GM04503 (cell line): ENCODE data around the gene IL5RA.
A peak's percentile ranks its signal among the peaks of the same experiment; 100 is the strongest.

Experiments used
- DNase-seq: peaks from one replicate; pipeline ENCODE4 v3.0.0-alpha.2; 2012; ENCODE audit warnings: low read depth

The IL5RA gene

GRCh38 chr3:3110299-3110630 is at the start of gene IL5RA:
TSS of gene IL5RA (minus strand) at chr3:3110374. CDS start at chr3:3104984, 5,390 bp downstream.
- no peak for DNase-seq

GRCh38 chr3:3157484-3157883 is 47.3 kb upstream of the IL5RA start:
- no peak for DNase-seq

GRCh38 chr3:3154879-3155610 is 44.9 kb upstream of the IL5RA start:
- DNase-seq: no peak

GRCh38 chr3:3151513-3151912 is 41.3 kb upstream of the IL5RA start:
- no peak for DNase-seq

GRCh38 chr3:3149560-3149959 is 39.4 kb upstream of the IL5RA start:
- DNase-seq: no peak

- DNase-seq: peak; percentile 11
Measured at GRCh38 chr3:3145831-3146230, 35.7 kb upstream of the IL5RA start.

- DNase-seq: no peak
Measured at GRCh38 chr3:3141939-3142338, 31.8 kb upstream of the IL5RA start.

- no peak for DNase-seq
Measured at GRCh38 chr3:3137526-3137925, 27.4 kb upstream of the IL5RA start.

- peak; percentile 13 for DNase-seq
Measured at GRCh38 chr3:3134750-3135448, 24.7 kb upstream of the IL5RA start.

- no peak for DNase-seq
Measured at GRCh38 chr3:3133500-3133899, 23.3 kb upstream of the IL5RA start.

GRCh38 chr3:3129579-3129978 is 19.4 kb upstream of the IL5RA start:
- no peak for DNase-seq

- no peak for DNase-seq
Measured at GRCh38 chr3:3127432-3128010, 17.3 kb upstream of the IL5RA start.

- peak; percentile 42 for DNase-seq
Measured at GRCh38 chr3:3126477-3127431, 16.6 kb upstream of the IL5RA start, which contains the start of gene TRNT1. TSS of gene TRNT1 (plus strand) at chr3:3126940. CDS start at chr3:3129041, 2,101 bp downstream.

GRCh38 chr3:3125977-3126376 is 15.8 kb upstream of the IL5RA start:
- DNase-seq: no peak

- DNase-seq: no peak
Measured at GRCh38 chr3:3119393-3119851, 9.2 kb upstream of the IL5RA start.

- no peak for DNase-seq
Measured at GRCh38 chr3:3117651-3118050, 7.5 kb upstream of the IL5RA start.

- DNase-seq: no peak
Measured at GRCh38 chr3:3113042-3113709, 3.0 kb upstream of the IL5RA start.

- no peak for DNase-seq
Measured at GRCh38 chr3:3110749-3111361, 681 bp upstream of the IL5RA start.

GRCh38 chr3:3109407-3110298 is 521 bp downstream of the IL5RA start:
- no peak for DNase-seq

- DNase-seq: no peak
Measured at GRCh38 chr3:3107858-3108257, 2.3 kb downstream of the IL5RA start.
